HepG2 (cell line): Measurements from ENCODE around the gene SCN8A. TPM values are rescaled to one million over a fixed set of nuclear protein-coding genes. Genes with fewer than 3 reads are reported as not detected.

Experiments
- ATAC-seq: fragments of 200-7000 bp; cut with Tn5 transposase; 3 replicates; pipeline ENCODE4 v1.9.1; 2020; ENCODE audit warnings: mild to moderate bottlenecking, moderate library complexity
- BruUV-seq: library from RNA; stranded (reverse); fragments of 400-500 nt; replicated peaks from 2 replicates; lab custom pipeline; 2021; lab: Mats Ljungman, UMichigan
- CTCF ChIA-PET: fragments of 300-600 bp; formaldehyde crosslinking; extraction: SDS; loops from one replicate; lab custom pipeline; 2021; ENCODE audit warnings: low total read pairs, inconsistent platforms, low intra/inter-chr PET ratio; lab: Yijun Ruan, JAX
- POLR2A ChIA-PET: fragments of 350-600 bp; sonication (Branson Sonifier 250); formaldehyde crosslinking; loops from one replicate; lab custom pipeline; 2020; ENCODE audit warnings: antibody characterized with exemption, inconsistent platforms; lab: Yijun Ruan, JAX
- DNase-seq: peaks from one replicate; pipeline ENCODE4 v3.0.0-alpha.2; 2015; ENCODE audit warnings: low spot score
- FAIRE-seq: peaks from 3 replicates; lab custom pipeline; 2011; peaks lifted over from hg19 to GRCh38; lab: Jason Lieb, UNC
- H2AFZ ChIP-seq: one replicate; pipeline ENCODE4 v1.6.1; 2011; ENCODE audit warnings: low read length, inconsistent platforms
- H3K27ac ChIP-seq: fragments of 300-600 bp; 3 replicates; pipeline ENCODE4 v1.8.0; 2011; ENCODE audit warnings: mixed run types, mild to moderate bottlenecking, mixed read lengths, low read length, inconsistent platforms; ENCODE audit not compliant: insufficient read depth; ENCODE audit errors: extremely low read length
- H3K27me3 ChIP-seq, 2 experiments: fragments of 200-600 bp in 1 of 2; 2 replicates in 1 of 2; 3 replicates in 1 of 2; pipeline versions ENCODE4 v1.6.0 to v1.8.0; 2011; ENCODE audit warnings: low read length in 2 of 2, mild to moderate bottlenecking in 2 of 2, moderate library complexity in 2 of 2, inconsistent platforms in 1 of 2; ENCODE audit not compliant: insufficient read depth in 2 of 2, control insufficient read depth in 1 of 2
- H3K36me3 ChIP-seq, 2 experiments: fragments of 200-600 bp in 1 of 2; replicated peaks in 1 of 2; 2 replicates in 1 of 2; 3 replicates in 1 of 2; pipeline versions ENCODE4 v1.5.1 to v1.8.0; 2011; ENCODE audit warnings: low read length in 2 of 2, inconsistent platforms in 1 of 2; ENCODE audit not compliant: insufficient read depth in 2 of 2, control insufficient read depth in 1 of 2
- H3K4me1 ChIP-seq: 2 replicates; pipeline ENCODE4 v1.5.1; 2012; ENCODE audit warnings: low read length, inconsistent platforms; ENCODE audit not compliant: insufficient read depth
- H3K4me2 ChIP-seq: 2 replicates; pipeline ENCODE4 v1.6.0; 2011; ENCODE audit warnings: low read depth, low read length, inconsistent platforms
- H3K4me3 ChIP-seq, 3 experiments: fragments of 200-600 bp in 1 of 3; sonication (generic), shearing (Covaris generic) in 1 of 3; replicated peaks in 1 of 3; 2 replicates each; pipeline ENCODE4 v1.5.1; 2011 to 2016; ENCODE audit warnings: low read length in 3 of 3, inconsistent platforms in 2 of 3, low read depth in 2 of 3, mild to moderate bottlenecking in 2 of 3, control low read depth in 1 of 3, mixed read lengths in 1 of 3; ENCODE audit not compliant: insufficient read depth in 1 of 3
- H3K79me2 ChIP-seq: one replicate; pipeline ENCODE4 v1.6.1; 2011; ENCODE audit warnings: low read length, inconsistent platforms; ENCODE audit not compliant: insufficient read depth
- H3K9ac ChIP-seq: 2 replicates; pipeline ENCODE4 v1.6.0; 2011; ENCODE audit warnings: mild to moderate bottlenecking, low read depth, low read length, inconsistent platforms; ENCODE audit not compliant: insufficient read depth
- H3K9me3 ChIP-seq: 2 replicates; pipeline ENCODE4 v1.5.1; 2012; ENCODE audit warnings: mild to moderate bottlenecking, low read length
- H4K20me1 ChIP-seq: 2 replicates; pipeline ENCODE4 v1.6.0; 2011; ENCODE audit warnings: inconsistent platforms, mild to moderate bottlenecking, low read length, moderate library complexity; ENCODE audit not compliant: insufficient read depth
- ATAD3A ChIP-seq: sonication (generic); formaldehyde crosslinking; IDR thresholded peaks from 2 replicates; pipeline ENCODE4 v1.4.0; 2020; ENCODE audit warnings: missing genetic modification reagents
- RBM39 ChIP-seq: fragments of 200-400 bp; formaldehyde crosslinking; IDR thresholded peaks from one replicate; pipeline ENCODE4 v1.6.1; 2018; ENCODE audit warnings: antibody characterized with exemption, mild to moderate bottlenecking, low read depth, low read length; ENCODE audit not compliant: poor library complexity, severe bottlenecking
- THYN1 ChIP-seq: sonication (generic); formaldehyde crosslinking; IDR thresholded peaks from 2 replicates; pipeline ENCODE4 v1.8.1; 2023; ENCODE audit warnings: low read depth, mild to moderate bottlenecking, moderate library complexity, missing genetic modification reagents, borderline replicate concordance
- ZFP36 ChIP-seq: fragments of 150-350 bp; IDR thresholded peaks from 2 replicates; pipeline ENCODE4 v1.6.1; 2018; ENCODE audit warnings: borderline replicate concordance, low read length, low read depth; ENCODE audit not compliant: partially characterized antibody
- ZNF383 ChIP-seq: sonication (generic); formaldehyde crosslinking; IDR thresholded peaks from 2 replicates; pipeline ENCODE4 v1.4.0; 2020; ENCODE audit warnings: missing genetic modification reagents, mild to moderate bottlenecking, borderline replicate concordance
- ZNF839 ChIP-seq: sonication (generic); formaldehyde crosslinking; IDR thresholded peaks from 2 replicates; pipeline ENCODE4 v1.4.0; 2020; ENCODE audit warnings: missing genetic modification reagents, mild to moderate bottlenecking, borderline replicate concordance
- WGBS: methylation state at CpG from one replicate; pipeline ENCODE4 v1.1.6; 2017; ENCODE audit warnings: low lambda C conversion rate; 5-methylcytosine and 5-hydroxymethylcytosine counted together
- in situ Hi-C: cut with HindIII; loops from 2 replicates; pipeline ENCODE4 v1.10.0; 2017; ENCODE audit warnings: low pct_unique_long_range_greater_than_20kb; ENCODE audit not compliant: extremely low pct_ligation_motif_present
- intact Hi-C: fragments of 100-400 bp; cut with micrococcal nuclease; formaldehyde crosslinking; loops from one replicate; pipeline ENCODE4 v1.10.0; 2022; ENCODE audit not compliant: unreplicated experiment
- polyA plus RNA-seq, 8 experiments: library from polyadenylated mRNA; depleted of rRNA in 3 of 8; stranded (reverse) in 7 of 8; unstranded in 1 of 8; fragments of >200 nt; fragmentation: Illumina TruSeq in 4 of 8; extraction: Trizol in 4 of 8; gene quantifications; 2 replicates each; pipeline versions ENCODE4 v1.2.1 to v1.2.3, GENCODE V29; 2011 to 2016; ENCODE audit warnings: low read depth in 4 of 8, missing spikeins in 1 of 8, mixed read lengths in 1 of 8; ENCODE audit not compliant: insufficient read depth in 1 of 8
- total RNA-seq, 5 experiments: library from RNA; depleted of rRNA; stranded (reverse); fragments of >200 nt; fragmentation: Illumina TruSeq; extraction: Trizol; gene quantifications; 2 replicates each; pipeline ENCODE4 v1.2.3, GENCODE V29; 2016; ENCODE audit warnings: low read depth in 1 of 5
- TF ChIP-seq, protein P1 (sequence below): fragments of 450-650 bp; IDR thresholded peaks from 2 replicates; pipeline ENCODE4 v1.6.1; 2016
- TF ChIP-seq, protein P2 (sequence below): IDR thresholded peaks from 2 replicates; pipeline ENCODE4 v1.6.1; 2012; ENCODE audit warnings: low read depth, low read length, improper control_type of control experiment

The SCN8A gene
- total and polyA plus RNA-seq, 2 of the 13 experiments (the other 11 are each of a cell fraction or from before 2014, with no cell fraction given): 0.57 to 1.4 TPM

DNA sequence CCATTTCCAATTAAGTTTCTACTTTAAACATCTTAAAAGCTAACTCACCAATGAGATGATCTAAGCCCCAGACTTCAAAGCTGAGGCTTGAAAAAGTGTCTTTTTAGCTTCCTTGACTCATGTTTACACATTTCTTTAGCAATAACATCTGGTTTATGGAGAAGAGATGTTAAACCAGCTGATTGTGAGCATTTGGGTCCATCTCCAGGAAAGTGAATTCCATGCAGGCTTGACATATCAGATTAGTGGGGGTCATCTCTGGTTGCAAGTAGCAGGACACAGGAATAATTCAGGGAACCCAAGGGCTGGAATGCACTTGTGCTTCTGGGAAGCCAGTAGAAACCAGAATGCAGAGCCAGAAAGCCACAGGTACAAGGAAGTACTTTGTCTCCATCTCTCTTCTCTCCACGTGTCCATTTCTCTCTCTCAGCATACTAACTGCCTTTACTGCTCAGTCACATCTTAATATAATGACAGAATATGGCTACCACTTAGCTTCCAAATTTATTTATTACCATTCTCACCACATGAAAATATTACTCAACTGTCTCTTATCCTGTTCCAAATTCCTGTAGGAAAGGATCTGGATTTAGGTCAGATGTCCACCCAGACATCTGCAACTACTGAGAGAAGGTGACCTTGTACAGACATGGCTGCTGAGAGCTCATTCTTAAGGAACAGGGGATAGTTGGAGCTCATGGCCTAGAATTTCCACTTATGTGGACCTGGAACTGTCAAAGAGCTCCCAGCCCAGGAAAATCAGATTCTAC is 104.4 kb downstream of the SCN8A start:
- H3K4me3 ChIP-seq: no peak overlapping the region
- POLR2A ChIA-PET: no interaction called here
- no peak overlapping the region for H3K27ac ChIP-seq
- in situ Hi-C loops: no loop called here
- H3K27me3 ChIP-seq: no peaks in the 10 kb centered on the region
- intact Hi-C loops: no loop called here
- H3K4me2 ChIP-seq: no peak overlapping the region
- CTCF ChIA-PET: no interaction called here
- H3K9me3 ChIP-seq: no peaks in the 10 kb centered on the region
- FAIRE-seq (no peak), ATAC-seq (no peak), DNase-seq (no peak)
- no TSS peak for BruUV-seq
- H3K4me1 ChIP-seq: peaks cover 10% of the 10 kb centered on the region
- TF ChIP-seq ZNF839 (CRISPR knock-in tag) (no peak), ZFP36 (no peak), ZNF383 (CRISPR knock-in tag) (no peak), RBM39 (no peak), THYN1 (CRISPR knock-in tag) (no peak), ATAD3A (CRISPR knock-in tag) (no peak)
- TF ChIP-seq, protein P1, sequence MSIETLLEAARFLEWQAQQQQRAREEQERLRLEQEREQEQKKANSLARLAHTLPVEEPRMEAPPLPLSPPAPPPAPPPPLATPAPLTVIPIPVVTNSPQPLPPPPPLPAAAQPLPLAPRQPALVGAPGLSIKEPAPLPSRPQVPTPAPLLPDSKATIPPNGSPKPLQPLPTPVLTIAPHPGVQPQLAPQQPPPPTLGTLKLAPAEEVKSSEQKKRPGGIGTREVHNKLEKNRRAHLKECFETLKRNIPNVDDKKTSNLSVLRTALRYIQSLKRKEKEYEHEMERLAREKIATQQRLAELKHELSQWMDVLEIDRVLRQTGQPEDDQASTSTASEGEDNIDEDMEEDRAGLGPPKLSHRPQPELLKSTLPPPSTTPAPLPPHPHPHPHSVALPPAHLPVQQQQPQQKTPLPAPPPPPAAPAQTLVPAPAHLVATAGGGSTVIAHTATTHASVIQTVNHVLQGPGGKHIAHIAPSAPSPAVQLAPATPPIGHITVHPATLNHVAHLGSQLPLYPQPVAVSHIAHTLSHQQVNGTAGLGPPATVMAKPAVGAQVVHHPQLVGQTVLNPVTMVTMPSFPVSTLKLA: no peak
- TF ChIP-seq, protein P2, sequence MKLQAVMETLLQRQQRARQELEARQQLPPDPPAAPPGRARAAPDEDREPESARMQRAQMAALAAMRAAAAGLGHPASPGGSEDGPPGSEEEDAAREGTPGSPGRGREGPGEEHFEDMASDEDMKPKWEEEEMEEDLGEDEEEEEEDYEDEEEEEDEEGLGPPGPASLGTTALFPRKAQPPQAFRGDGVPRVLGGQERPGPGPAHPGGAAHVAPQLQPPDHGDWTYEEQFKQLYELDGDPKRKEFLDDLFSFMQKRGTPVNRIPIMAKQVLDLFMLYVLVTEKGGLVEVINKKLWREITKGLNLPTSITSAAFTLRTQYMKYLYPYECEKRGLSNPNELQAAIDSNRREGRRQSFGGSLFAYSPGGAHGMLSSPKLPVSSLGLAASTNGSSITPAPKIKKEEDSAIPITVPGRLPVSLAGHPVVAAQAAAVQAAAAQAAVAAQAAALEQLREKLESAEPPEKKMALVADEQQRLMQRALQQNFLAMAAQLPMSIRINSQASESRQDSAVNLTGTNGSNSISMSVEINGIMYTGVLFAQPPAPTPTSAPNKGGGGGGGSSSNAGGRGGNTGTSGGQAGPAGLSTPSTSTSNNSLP: no peak
- no peak overlapping the region for H3K9ac ChIP-seq
- H4K20me1 ChIP-seq: no peaks in the 10 kb centered on the region
- WGBS: 7% methylated on average over 1 of the region's 1 CpG
- H2AFZ ChIP-seq: no peak overlapping the region
- H3K79me2 ChIP-seq: no peaks in the 10 kb centered on the region
- no peaks in the 10 kb centered on the region for H3K36me3 ChIP-seq
